Uterus (tissue), 4 donors: ENCODE results near the gene MOV10L1. TPM values are rescaled to one million over a fixed set of nuclear protein-coding genes. Genes with fewer than 3 reads are reported as not detected.

Source experiments
- DNase-seq, 2 donors: peaks; one replicate each; pipeline ENCODE4 v3.0.0-alpha.2; 2019 to 2020
- H3K27ac ChIP-seq, 2 donors: fragments of 200-600 bp; sonication (generic); 1 replicate in 1 of 2; 2 replicates in 1 of 2; pipeline ENCODE4 v1.5.1; 2016 to 2018
- H3K27me3 ChIP-seq, 2 donors: fragments of 200-600 bp; sonication (generic); one replicate each; pipeline ENCODE4 v1.5.1; 2018 to 2019; ENCODE audit warnings: control low read depth in 1 of 2
- H3K36me3 ChIP-seq, 2 donors: fragments of 200-600 bp; sonication (generic); one replicate each; pipeline ENCODE4 v1.5.1; 2019; ENCODE audit warnings: control low read depth in 1 of 2
- H3K4me1 ChIP-seq, 2 donors: fragments of 200-600 bp; sonication (generic); one replicate each; pipeline ENCODE4 v1.5.1; 2018 to 2019; ENCODE audit warnings: control low read depth in 1 of 2
- H3K4me3 ChIP-seq, 2 donors: fragments of 200-600 bp; sonication (generic); 1 replicate in 1 of 2; 2 replicates in 1 of 2; pipeline ENCODE4 v1.5.1; 2018 to 2019; ENCODE audit warnings: mild to moderate bottlenecking in 1 of 2
- H3K9me3 ChIP-seq, 2 donors: fragments of 200-600 bp; sonication (generic); one replicate each; pipeline ENCODE4 v1.5.1; 2019; ENCODE audit warnings: control low read depth in 1 of 2
- CTCF ChIP-seq, 4 experiments: fragments of 200-600 bp in 2 of 4; fragments of 450-650 bp in 2 of 4; sonication (generic) in 2 of 4; IDR thresholded peaks; one replicate each; pipeline ENCODE4 v1.5.1; 2016 to 2019; ENCODE audit warnings: antibody characterized with exemption in 4 of 4, mild to moderate bottlenecking in 2 of 4, moderate library complexity in 1 of 4
- POLR2A ChIP-seq, 2 donors: fragments of 450-650 bp; IDR thresholded peaks; one replicate each; pipeline ENCODE4 v1.6.1; 2016; ENCODE audit warnings: antibody characterized with exemption in 2 of 2, mild to moderate bottlenecking in 1 of 2, moderate library complexity in 1 of 2
- intact Hi-C: fragments of 100-400 bp; cut with DNase I; formaldehyde crosslinking; loops from one replicate; pipeline ENCODE4 v1.15.1; 2023; ENCODE audit warnings: low total_unique reads
- total RNA-seq, 4 donors: library from RNA; depleted of rRNA in 3 of 4; stranded (reverse); fragments of >200 nt in 3 of 4; gene quantifications; one replicate each; pipeline versions ENCODE4 v1.1.0 to v1.2.4, GENCODE V29; 2014 to 2023
- donor health status: DM: yes; HTN: yes; CAD: no.

The MOV10L1 gene
- total RNA-seq, 4 donors from 2014 or later, result 1.8 to 3.4 TPM; not detected in 2

- Histone ChIP-seq H3K9me3 (no peaks in the 10 kb centered on the region), H3K27me3 (no peaks in the 10 kb centered on the region), H3K4me3 (no peak overlapping the region), H3K4me1 (no peaks in the 10 kb centered on the region), H3K27ac (no peak overlapping the region), H3K36me3 (no peaks in the 10 kb centered on the region)
- TF ChIP-seq POLR2A (IDR thresholded peaks at IDR 0.05), result no peak
- TF ChIP-seq CTCF (IDR thresholded peaks at IDR 0.05), result no peak
- intact Hi-C loops, result no loop called here
- peak in 1 of 2 donors; percentile 3 for DNase-seq
These were observed 52.1 kb downstream of the MOV10L1 start for GRCh38 chr22:50141891-50142363.

DNA sequence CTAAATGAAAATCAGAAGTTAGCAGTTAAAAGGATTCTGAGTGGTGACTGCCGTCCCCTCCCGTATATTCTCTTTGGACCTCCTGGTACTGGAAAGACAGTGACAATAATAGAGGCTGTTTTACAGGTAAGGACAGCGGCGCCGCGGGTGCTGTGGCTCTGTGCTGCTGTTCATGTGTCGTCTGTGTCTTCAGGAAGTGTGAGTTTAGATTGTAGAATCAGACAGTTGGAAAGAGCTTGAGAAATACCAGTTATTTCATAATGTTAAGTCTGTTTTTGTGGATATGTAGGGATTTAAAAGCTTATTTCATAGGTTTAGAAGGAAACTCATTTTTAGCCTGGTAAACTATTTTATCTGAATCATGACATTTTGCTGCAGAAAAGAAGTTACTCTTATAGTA is 53.3 kb downstream of the MOV10L1 start:
- TF ChIP-seq CTCF (IDR thresholded peaks at IDR 0.05) (no peak), POLR2A (IDR thresholded peaks at IDR 0.05) (no peak)
- intact Hi-C loops, result no loop called here
- Histone ChIP-seq H3K36me3 (no peaks in the 10 kb centered on the region), H3K4me1 (no peaks in the 10 kb centered on the region), H3K9me3 (no peaks in the 10 kb centered on the region), H3K27me3 (no peaks in the 10 kb centered on the region), H3K4me3 (no peak overlapping the region), H3K27ac (no peak overlapping the region)
- DNase-seq, result peak in 1 of 2 donors; percentile 1

GRCh38 chr22:50144005-50144614 is 54.3 kb downstream of the MOV10L1 start:
- DNase-seq, result peak in 1 of 2 donors; percentile 4
- Histone ChIP-seq H3K27me3 (no peaks in the 10 kb centered on the region), H3K27ac (no peak overlapping the region), H3K4me3 (no peak overlapping the region), H3K36me3 (no peaks in the 10 kb centered on the region), H3K9me3 (no peaks in the 10 kb centered on the region), H3K4me1 (no peaks in the 10 kb centered on the region)
- intact Hi-C loops, result no loop called here
- TF ChIP-seq POLR2A (IDR thresholded peaks at IDR 0.05) (no peak), CTCF (IDR thresholded peaks at IDR 0.05) (no peak)

GRCh38 chr22:50145721-50146438 is 56.1 kb downstream of the MOV10L1 start:
- no peak overlapping the region for H3K27ac ChIP-seq
- H3K27me3 ChIP-seq, result no peaks in the 10 kb centered on the region
- H3K9me3 ChIP-seq, result no peaks in the 10 kb centered on the region
- no peaks in the 10 kb centered on the region for H3K4me1 ChIP-seq
- intact Hi-C loops, result no loop called here
- DNase-seq, result peak in 1 of 2 donors; percentile 6
- no peak overlapping the region for H3K4me3 ChIP-seq
- no peak for TF ChIP-seq CTCF (IDR thresholded peaks at IDR 0.05)
- no peak for TF ChIP-seq POLR2A (IDR thresholded peaks at IDR 0.05)
- no peaks in the 10 kb centered on the region for H3K36me3 ChIP-seq
